WTC11 (cell line): Measurements from ENCODE around the gene SLC7A10. TPM values are rescaled to one million over a fixed set of nuclear protein-coding genes. Genes with fewer than 3 reads are reported as not detected.

Experiments used
- ATAC-seq: fragments of 200-7000 bp; cut with Tn5 transposase; 2 replicates; pipeline ENCODE4 v1.10.0; 2021; ENCODE audit warnings: mild to moderate bottlenecking, moderate library complexity
- CTCF ChIA-PET: fragments of 300-600 bp; sonication (Branson Sonifier 250); formaldehyde crosslinking; loops from one replicate; lab custom pipeline; 2021; ENCODE audit warnings: antibody characterized with exemption; lab: Charles Lee
- POLR2A ChIA-PET: fragments of 350-600 bp; sonication (Branson Sonifier 250); formaldehyde crosslinking; loops from one replicate; lab custom pipeline; 2021; ENCODE audit warnings: antibody characterized with exemption; lab: Charles Lee
- DNase-seq: peaks from one replicate; pipeline ENCODE4 v3.0.0; 2021; ENCODE audit warnings: low spot score
- H3K27ac Mint-ChIP-seq: 2 replicates; pipeline ENCODE4 v1.8.0; 2021; ENCODE audit warnings: mixed read lengths
- H3K27me3 Mint-ChIP-seq: 2 replicates; pipeline ENCODE4 v1.8.0; 2021; ENCODE audit warnings: low read depth, mild to moderate bottlenecking, moderate library complexity, mixed read lengths
- H3K36me3 Mint-ChIP-seq: 2 replicates; pipeline ENCODE4 v1.8.0; 2021; ENCODE audit warnings: mixed read lengths
- H3K4me1 Mint-ChIP-seq: 2 replicates; pipeline ENCODE4 v1.8.0; 2022; ENCODE audit warnings: mixed read lengths
- H3K4me3 Mint-ChIP-seq: 2 replicates; pipeline ENCODE4 v1.8.0; 2021; ENCODE audit warnings: mild to moderate bottlenecking, moderate library complexity, mixed read lengths
- H3K9me3 Mint-ChIP-seq: 2 replicates; pipeline ENCODE4 v1.8.0; 2021; ENCODE audit warnings: mixed read lengths
- AR ChIP-seq: fragments of 250-450 bp; sonication (Bioruptor Pico); IDR thresholded peaks from 2 replicates; pipeline ENCODE4 v1.9.0; 2021; ENCODE audit warnings: mild to moderate bottlenecking
- CBFB ChIP-seq: sonication (generic); formaldehyde crosslinking; IDR thresholded peaks from 2 replicates; pipeline ENCODE4 v1.8.1; 2022; ENCODE audit warnings: mild to moderate bottlenecking, low read depth, missing genetic modification reagents
- CDX4 ChIP-seq: fragments of 250-450 bp; sonication (Bioruptor Pico); IDR thresholded peaks from 2 replicates; pipeline ENCODE4 v1.9.0; 2021; ENCODE audit warnings: moderate library complexity, mild to moderate bottlenecking, inconsistent platforms, borderline replicate concordance
- CREB1 ChIP-seq: sonication (generic); formaldehyde crosslinking; IDR thresholded peaks from 2 replicates; pipeline ENCODE4 v1.8.0; 2023; ENCODE audit warnings: mild to moderate bottlenecking, missing genetic modification reagents
- MXD4 ChIP-seq: fragments of 250-450 bp; sonication (Bioruptor Pico); IDR thresholded peaks from 2 replicates; pipeline ENCODE4 v1.8.0; 2021; ENCODE audit warnings: mild to moderate bottlenecking, moderate library complexity, borderline replicate concordance
- PRRX2 ChIP-seq: fragments of 250-450 bp; sonication (Bioruptor Pico); IDR thresholded peaks from 2 replicates; pipeline ENCODE4 v1.8.0; 2021; ENCODE audit warnings: mild to moderate bottlenecking
- RELA ChIP-seq: sonication (generic); formaldehyde crosslinking; IDR thresholded peaks from 2 replicates; pipeline ENCODE4 v1.8.1; 2022; ENCODE audit warnings: missing genetic modification reagents, mild to moderate bottlenecking, borderline replicate concordance
- SMAD3 ChIP-seq: sonication (generic); formaldehyde crosslinking; IDR thresholded peaks from 2 replicates; pipeline ENCODE4 v1.8.0; 2022; ENCODE audit warnings: missing genetic modification reagents, mild to moderate bottlenecking, borderline replicate concordance
- SOX15 ChIP-seq: fragments of 250-450 bp; sonication (Bioruptor Pico); IDR thresholded peaks from 2 replicates; pipeline ENCODE4 v1.9.0; 2021; ENCODE audit warnings: mild to moderate bottlenecking
- TEAD4 ChIP-seq: sonication (generic); formaldehyde crosslinking; IDR thresholded peaks from 2 replicates; pipeline ENCODE4 v1.8.0; 2022; ENCODE audit warnings: mild to moderate bottlenecking, missing genetic modification reagents
- TP53 ChIP-seq: sonication (generic); formaldehyde crosslinking; IDR thresholded peaks from 2 replicates; pipeline ENCODE4 v1.8.1; 2023; ENCODE audit warnings: mild to moderate bottlenecking, missing genetic modification reagents
- ZNF396 ChIP-seq: fragments of 250-450 bp; sonication (Bioruptor Pico); IDR thresholded peaks from 2 replicates; pipeline ENCODE4 v1.8.0; 2021; ENCODE audit warnings: mild to moderate bottlenecking, moderate library complexity, borderline replicate concordance
- total RNA-seq: library from RNA; stranded (reverse); gene quantifications from 3 replicates; pipeline ENCODE4 v1.2.3, GENCODE V29; 2021
- TF ChIP-seq, protein P1 (sequence below): fragments of 250-450 bp; sonication (Bioruptor Pico); IDR thresholded peaks from 2 replicates; pipeline ENCODE4 v1.9.0; 2021; ENCODE audit warnings: mild to moderate bottlenecking
- TF ChIP-seq, protein P2 (sequence below): sonication (generic); formaldehyde crosslinking; IDR thresholded peaks from 2 replicates; pipeline ENCODE4 v1.8.1; 2022; ENCODE audit warnings: missing genetic modification reagents, borderline replicate concordance
- TF ChIP-seq, protein P3 (sequence below): fragments of 250-450 bp; sonication (Bioruptor Pico); conservative IDR thresholded peaks from 2 replicates; pipeline ENCODE4 v1.9.0; 2021; ENCODE audit warnings: mild to moderate bottlenecking
- TF ChIP-seq, protein P4 (sequence below): fragments of 250-450 bp; sonication (Bioruptor Pico); IDR thresholded peaks from 2 replicates; pipeline ENCODE4 v1.9.0; 2021; ENCODE audit warnings: mild to moderate bottlenecking, borderline replicate concordance
- TF ChIP-seq, protein P5 (sequence below): sonication (generic); formaldehyde crosslinking; IDR thresholded peaks from 2 replicates; pipeline ENCODE4 v1.8.0; 2023; ENCODE audit warnings: missing genetic modification reagents, mild to moderate bottlenecking, borderline replicate concordance

SLC7A10 gene
- total RNA-seq, 1 experiment from 2014 or later: 4.2 TPM

GRCh38 chr19:33220115-33220514 lies 5.5 kb downstream of the SLC7A10 start:
- Mint-ChIP-seq H3K27me3 (peaks cover 22% of the 10 kb centered on the region), H3K4me3 (no peak overlapping the region), H3K27ac (no peak overlapping the region), H3K4me1 (peaks cover 9% of the 10 kb centered on the region; the same call in 1 of the 2 replicates), H3K9me3 (no peaks in the 10 kb centered on the region), H3K36me3 (no peaks in the 10 kb centered on the region)
- CTCF ChIA-PET: interaction anchor here (1.5 kb wide), 1 partner anchor 36 kb away, joined by 3 read pairs; no protein-coding TSS in a partner anchor
- ATAC-seq (no peak), DNase-seq (no peak)
- TF ChIP-seq RELA (CRISPR knock-in tag) (no peak), ZNF396 (CRISPR knock-in tag) (no peak), CREB1 (CRISPR knock-in tag) (no peak), CBFB (CRISPR knock-in tag) (no peak), PRRX2 (no peak), TEAD4 (no peak), SMAD3 (CRISPR knock-in tag) (no peak), TP53 (CRISPR knock-in tag) (no peak), CDX4 (no peak), AR (CRISPR knock-in tag) (no peak), MXD4 (CRISPR knock-in tag) (no peak), SOX15 (no peak)
- TF ChIP-seq, protein P1, sequence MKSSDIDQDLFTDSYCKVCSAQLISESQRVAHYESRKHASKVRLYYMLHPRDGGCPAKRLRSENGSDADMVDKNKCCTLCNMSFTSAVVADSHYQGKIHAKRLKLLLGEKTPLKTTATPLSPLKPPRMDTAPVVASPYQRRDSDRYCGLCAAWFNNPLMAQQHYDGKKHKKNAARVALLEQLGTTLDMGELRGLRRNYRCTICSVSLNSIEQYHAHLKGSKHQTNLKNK (CRISPR knock-in tag): no peak
- TF ChIP-seq, protein P2, sequence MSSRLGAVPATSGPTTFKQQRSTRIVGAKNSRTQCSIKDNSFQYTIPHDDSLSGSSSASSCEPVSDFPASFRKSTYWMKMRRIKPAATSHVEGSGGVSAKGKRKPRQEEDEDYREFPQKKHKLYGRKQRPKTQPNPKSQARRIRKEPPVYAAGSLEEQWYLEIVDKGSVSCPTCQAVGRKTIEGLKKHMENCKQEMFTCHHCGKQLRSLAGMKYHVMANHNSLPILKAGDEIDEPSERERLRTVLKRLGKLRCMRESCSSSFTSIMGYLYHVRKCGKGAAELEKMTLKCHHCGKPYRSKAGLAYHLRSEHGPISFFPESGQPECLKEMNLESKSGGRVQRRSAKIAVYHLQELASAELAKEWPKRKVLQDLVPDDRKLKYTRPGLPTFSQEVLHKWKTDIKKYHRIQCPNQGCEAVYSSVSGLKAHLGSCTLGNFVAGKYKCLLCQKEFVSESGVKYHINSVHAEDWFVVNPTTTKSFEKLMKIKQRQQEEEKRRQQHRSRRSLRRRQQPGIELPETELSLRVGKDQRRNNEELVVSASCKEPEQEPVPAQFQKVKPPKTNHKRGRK (CRISPR knock-in tag): no peak
- TF ChIP-seq, protein P3, sequence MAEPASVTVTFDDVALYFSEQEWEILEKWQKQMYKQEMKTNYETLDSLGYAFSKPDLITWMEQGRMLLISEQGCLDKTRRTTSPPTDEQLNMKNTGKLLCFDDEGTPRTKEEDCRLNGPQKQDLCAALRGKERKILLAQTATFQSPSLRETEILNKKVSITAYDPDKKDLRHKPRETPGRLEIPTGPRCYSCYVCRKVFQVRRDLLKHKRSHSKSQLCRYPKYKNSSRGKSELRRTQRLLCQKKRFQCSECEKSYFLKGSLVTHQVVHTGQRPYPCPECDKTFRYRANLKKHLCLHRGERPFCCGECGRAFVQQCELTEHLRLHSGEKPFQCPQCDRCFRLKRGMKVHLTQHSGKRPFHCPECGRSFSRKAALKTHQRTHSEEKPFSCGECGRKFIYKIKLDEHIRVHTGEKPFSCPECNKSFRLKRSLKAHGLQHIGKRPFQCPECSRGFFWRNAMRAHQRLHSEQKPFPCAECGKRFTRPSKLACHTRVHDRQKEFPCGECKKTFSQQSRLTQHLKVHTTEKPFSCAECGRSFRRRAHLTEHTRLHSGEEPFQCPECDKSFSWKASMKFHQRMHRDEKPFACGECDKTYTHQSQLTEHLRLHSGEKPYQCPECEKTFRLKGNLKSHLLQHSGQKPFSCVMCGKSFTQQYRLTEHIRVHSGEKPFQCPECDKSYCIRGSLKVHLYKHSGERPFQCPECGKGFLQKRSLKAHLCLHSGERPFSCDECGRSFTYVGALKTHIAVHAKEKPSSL: no peak
- TF ChIP-seq, protein P4, sequence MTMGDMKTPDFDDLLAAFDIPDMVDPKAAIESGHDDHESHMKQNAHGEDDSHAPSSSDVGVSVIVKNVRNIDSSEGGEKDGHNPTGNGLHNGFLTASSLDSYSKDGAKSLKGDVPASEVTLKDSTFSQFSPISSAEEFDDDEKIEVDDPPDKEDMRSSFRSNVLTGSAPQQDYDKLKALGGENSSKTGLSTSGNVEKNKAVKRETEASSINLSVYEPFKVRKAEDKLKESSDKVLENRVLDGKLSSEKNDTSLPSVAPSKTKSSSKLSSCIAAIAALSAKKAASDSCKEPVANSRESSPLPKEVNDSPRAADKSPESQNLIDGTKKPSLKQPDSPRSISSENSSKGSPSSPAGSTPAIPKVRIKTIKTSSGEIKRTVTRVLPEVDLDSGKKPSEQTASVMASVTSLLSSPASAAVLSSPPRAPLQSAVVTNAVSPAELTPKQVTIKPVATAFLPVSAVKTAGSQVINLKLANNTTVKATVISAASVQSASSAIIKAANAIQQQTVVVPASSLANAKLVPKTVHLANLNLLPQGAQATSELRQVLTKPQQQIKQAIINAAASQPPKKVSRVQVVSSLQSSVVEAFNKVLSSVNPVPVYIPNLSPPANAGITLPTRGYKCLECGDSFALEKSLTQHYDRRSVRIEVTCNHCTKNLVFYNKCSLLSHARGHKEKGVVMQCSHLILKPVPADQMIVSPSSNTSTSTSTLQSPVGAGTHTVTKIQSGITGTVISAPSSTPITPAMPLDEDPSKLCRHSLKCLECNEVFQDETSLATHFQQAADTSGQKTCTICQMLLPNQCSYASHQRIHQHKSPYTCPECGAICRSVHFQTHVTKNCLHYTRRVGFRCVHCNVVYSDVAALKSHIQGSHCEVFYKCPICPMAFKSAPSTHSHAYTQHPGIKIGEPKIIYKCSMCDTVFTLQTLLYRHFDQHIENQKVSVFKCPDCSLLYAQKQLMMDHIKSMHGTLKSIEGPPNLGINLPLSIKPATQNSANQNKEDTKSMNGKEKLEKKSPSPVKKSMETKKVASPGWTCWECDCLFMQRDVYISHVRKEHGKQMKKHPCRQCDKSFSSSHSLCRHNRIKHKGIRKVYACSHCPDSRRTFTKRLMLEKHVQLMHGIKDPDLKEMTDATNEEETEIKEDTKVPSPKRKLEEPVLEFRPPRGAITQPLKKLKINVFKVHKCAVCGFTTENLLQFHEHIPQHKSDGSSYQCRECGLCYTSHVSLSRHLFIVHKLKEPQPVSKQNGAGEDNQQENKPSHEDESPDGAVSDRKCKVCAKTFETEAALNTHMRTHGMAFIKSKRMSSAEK (CRISPR knock-in tag): no peak
- TF ChIP-seq, protein P5, sequence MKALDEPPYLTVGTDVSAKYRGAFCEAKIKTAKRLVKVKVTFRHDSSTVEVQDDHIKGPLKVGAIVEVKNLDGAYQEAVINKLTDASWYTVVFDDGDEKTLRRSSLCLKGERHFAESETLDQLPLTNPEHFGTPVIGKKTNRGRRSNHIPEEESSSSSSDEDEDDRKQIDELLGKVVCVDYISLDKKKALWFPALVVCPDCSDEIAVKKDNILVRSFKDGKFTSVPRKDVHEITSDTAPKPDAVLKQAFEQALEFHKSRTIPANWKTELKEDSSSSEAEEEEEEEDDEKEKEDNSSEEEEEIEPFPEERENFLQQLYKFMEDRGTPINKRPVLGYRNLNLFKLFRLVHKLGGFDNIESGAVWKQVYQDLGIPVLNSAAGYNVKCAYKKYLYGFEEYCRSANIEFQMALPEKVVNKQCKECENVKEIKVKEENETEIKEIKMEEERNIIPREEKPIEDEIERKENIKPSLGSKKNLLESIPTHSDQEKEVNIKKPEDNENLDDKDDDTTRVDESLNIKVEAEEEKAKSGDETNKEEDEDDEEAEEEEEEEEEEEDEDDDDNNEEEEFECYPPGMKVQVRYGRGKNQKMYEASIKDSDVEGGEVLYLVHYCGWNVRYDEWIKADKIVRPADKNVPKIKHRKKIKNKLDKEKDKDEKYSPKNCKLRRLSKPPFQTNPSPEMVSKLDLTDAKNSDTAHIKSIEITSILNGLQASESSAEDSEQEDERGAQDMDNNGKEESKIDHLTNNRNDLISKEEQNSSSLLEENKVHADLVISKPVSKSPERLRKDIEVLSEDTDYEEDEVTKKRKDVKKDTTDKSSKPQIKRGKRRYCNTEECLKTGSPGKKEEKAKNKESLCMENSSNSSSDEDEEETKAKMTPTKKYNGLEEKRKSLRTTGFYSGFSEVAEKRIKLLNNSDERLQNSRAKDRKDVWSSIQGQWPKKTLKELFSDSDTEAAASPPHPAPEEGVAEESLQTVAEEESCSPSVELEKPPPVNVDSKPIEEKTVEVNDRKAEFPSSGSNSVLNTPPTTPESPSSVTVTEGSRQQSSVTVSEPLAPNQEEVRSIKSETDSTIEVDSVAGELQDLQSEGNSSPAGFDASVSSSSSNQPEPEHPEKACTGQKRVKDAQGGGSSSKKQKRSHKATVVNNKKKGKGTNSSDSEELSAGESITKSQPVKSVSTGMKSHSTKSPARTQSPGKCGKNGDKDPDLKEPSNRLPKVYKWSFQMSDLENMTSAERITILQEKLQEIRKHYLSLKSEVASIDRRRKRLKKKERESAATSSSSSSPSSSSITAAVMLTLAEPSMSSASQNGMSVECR (CRISPR knock-in tag): no peak
- POLR2A ChIA-PET: interaction anchor here (0.5 kb wide), 1 partner anchor 47 kb away, joined by 4 read pairs; no protein-coding TSS in a partner anchor
